Measurements from ENCODE around the gene SHKBP1.

DNA sequence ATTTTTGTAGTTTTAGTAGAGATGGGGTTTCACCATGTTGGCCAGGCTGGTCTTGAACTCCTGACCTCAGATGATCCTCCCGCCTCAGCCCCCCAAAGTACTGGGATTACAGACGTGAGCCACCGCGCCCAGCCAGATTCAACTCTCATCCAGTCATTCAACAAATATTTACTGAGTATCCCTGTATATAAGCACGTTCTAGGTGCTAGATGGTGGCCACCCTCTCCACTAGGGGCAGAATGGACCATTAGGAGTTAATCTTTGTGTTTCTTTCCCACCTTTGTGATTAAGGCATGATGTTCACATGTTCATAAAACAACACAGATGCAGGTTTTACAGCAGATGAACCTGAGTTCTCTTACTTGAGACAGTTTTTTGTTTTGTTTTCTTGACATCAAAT lies 7.3 kb downstream of the SHKBP1 start:
- TF ChIP-seq SP1 (IDR thresholded peaks at IDR 0.05) (no peak), NFRKB (IDR thresholded peaks at IDR 0.05) (no peak), ARNT (IDR thresholded peaks at IDR 0.05) (no peak), ZNF384 (IDR thresholded peaks at IDR 0.05) (no peak), FOXK2 (IDR thresholded peaks at IDR 0.05) (no peak), FOXM1 (IDR thresholded peaks at IDR 0.05; ENCODE audit: borderline replicate concordance) (no peak), ELF4 (IDR thresholded peaks at IDR 0.05) (no peak)
- TF ChIP-seq, protein P1, sequence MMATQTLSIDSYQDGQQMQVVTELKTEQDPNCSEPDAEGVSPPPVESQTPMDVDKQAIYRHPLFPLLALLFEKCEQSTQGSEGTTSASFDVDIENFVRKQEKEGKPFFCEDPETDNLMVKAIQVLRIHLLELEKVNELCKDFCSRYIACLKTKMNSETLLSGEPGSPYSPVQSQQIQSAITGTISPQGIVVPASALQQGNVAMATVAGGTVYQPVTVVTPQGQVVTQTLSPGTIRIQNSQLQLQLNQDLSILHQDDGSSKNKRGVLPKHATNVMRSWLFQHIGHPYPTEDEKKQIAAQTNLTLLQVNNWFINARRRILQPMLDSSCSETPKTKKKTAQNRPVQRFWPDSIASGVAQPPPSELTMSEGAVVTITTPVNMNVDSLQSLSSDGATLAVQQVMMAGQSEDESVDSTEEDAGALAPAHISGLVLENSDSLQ (IDR thresholded peaks at IDR 0.05) = no peak

Measured in HEK293T (cell line).